HG03571 (cell line): ENCODE data around the gene CNOT11.
"Not testable (repeated sequence)": the region's sequence is repeated elsewhere in the genome, so short reads cannot be mapped to it uniquely, and the experiment has no call there.

Experiments
- ATAC-seq: cut with Tn5 transposase; IDR thresholded peaks from one replicate; pipeline ENCODE4 v1.9.1; 2021; ENCODE audit not compliant: unreplicated experiment

Gene CNOT11

DNA sequence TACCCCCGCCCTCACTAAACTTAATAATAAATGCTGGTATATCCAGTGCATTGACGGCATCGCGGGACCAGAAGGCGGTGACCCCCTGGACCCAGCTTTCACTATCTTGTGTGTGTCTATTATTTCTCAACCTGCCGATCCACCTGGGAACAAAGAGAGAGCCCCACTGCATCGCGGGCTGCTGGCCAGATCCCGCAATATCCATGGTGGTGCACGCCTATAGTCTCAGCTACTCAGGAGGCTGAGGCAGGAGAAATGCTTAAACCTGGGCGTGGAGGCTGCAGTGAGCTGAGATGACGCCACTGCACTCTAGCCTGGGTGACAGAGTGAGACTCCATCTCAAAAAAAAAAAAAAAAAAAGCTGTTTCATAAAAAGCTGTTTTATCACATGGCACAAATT is 7.8 kb upstream of the CNOT11 start:
- ATAC-seq: not testable (repeated sequence)

- not testable (repeated sequence) for ATAC-seq
These were observed 7.2 kb upstream of the CNOT11 start for GRCh38 chr2:101245468-101245867.

DNA sequence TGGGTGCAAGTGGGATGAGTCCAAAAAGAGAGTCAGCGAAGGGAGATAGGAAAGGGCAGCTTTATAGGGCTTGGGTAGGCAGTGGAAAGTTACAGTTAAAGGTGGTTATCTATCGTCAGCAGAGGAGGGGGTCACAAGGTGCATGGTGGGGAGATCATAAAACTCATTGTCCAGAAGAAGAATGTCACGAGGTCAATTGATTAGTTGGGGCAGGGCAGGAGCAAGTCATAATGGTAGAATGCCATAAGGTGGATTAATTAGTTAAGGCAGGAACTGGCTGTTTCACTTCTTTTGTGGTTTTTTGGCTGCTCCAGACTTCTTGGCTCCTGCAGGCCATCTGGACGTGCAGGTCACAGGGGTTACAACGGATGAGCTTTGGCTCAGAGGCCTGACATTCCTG is 3.9 kb upstream of the CNOT11 start:
- not testable (repeated sequence) for ATAC-seq

DNA sequence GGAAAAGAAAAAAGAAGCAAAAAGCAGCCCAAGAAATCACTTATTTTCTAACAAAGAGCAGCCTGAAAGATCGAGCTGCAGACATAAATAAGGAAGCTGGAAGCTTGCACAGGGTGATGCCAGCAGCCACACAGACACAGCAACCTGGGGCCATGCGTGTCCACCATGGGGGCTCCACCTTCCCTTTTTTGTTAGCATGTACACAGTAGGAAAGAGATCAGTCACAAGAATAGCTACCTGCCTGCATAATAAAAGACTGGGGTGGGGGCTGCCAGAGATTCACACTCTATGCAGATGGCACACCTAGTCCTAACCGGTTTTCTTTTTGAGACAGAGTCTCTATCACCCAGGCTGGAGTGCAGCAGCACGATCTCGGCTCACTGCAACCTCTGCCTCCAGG is 2.9 kb upstream of the CNOT11 start:
- no peak for ATAC-seq

DNA sequence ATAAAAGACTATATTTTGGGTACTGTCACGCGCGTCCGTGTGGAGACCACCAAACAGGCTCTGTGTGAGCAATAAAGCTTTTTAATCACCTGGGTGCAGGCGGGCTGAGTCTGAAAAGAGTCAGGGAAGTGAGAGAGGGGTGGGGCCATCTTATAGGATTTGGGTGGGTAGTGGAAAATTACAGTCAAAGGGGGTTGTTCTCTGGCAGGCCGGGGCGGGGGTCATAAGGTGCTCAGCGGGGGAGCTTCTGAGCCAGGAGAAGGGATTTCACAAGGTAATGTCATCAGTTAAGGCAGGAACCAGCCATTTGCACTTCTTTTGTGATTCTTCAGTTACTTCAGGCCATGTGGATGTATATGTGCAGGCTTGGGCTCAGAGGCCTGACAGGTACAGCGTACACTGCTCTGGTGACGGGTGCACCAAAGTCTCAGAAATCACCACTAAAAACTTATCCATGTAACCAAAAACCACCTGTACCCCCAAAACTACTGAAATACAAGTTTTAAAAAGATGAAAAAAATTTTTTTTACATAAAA is 1.4 kb upstream of the CNOT11 start:
- ATAC-seq: not testable (repeated sequence)

DNA sequence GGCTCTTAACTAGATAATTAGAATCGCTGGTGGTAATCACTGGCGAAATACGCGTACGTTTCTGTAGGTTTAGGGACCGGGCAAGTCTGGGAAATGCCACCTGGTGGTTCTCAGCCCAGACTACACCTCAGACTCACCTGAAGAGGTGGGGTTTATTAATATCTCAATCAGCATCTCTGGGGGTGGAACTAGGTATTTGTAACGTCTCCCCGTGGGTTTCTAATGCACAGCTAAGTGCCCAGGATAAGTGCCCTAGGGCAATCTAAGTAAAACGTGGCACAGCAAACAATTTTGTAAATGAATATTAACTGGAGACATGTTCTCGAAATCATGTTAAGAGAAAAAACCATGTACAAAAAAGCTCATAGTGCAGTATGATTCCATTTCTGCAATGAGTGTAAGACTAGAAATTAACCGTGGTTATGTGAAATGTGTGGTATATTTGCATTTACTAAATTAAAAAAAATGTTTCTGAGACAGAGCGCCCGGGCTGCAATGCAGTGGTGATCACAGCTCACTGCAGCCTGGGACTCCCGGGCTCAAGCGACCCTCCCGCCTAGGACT is 760 bp upstream of the CNOT11 start:
- peak; percentile 46 for ATAC-seq

DNA sequence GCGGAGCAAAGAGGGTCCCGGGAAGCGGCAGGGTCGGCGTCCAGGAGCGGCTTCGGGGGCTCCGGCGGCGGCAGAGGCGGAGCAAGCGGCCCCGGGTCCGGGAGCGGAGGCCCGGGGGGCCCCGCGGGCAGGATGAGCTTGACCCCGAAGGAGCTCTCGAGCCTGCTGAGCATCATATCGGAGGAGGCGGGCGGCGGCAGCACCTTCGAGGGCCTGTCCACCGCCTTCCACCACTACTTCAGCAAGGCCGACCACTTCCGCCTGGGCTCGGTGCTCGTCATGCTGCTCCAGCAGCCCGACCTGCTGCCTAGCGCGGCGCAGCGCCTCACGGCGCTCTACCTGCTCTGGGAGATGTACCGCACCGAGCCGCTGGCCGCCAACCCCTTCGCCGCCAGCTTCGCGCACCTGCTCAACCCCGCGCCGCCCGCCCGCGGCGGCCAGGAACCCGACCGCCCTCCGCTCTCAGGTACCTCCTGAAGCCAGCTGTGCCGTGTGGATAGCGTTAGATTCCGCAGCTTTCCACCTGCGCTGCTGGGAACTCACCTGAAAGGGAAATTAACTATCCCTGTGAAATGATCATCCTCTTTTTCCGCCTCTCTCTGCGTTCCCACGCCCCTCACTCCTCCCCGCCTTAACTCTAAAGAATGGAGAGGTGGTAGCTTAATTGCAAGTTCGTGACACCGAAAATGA is 472 bp downstream of the CNOT11 start:
- peak; percentile 49 for ATAC-seq

- no peak for ATAC-seq
These were observed 1.2 kb downstream of the CNOT11 start for GRCh38 chr2:101253703-101254450.

GRCh38 chr2:101255501-101255900 is 2.8 kb downstream of the CNOT11 start:
- ATAC-seq: no peak

GRCh38 chr2:101256316-101256715 is 3.6 kb downstream of the CNOT11 start:
- ATAC-seq: no peak

GRCh38 chr2:101258804-101259203 is 6.1 kb downstream of the CNOT11 start:
- no peak for ATAC-seq

DNA sequence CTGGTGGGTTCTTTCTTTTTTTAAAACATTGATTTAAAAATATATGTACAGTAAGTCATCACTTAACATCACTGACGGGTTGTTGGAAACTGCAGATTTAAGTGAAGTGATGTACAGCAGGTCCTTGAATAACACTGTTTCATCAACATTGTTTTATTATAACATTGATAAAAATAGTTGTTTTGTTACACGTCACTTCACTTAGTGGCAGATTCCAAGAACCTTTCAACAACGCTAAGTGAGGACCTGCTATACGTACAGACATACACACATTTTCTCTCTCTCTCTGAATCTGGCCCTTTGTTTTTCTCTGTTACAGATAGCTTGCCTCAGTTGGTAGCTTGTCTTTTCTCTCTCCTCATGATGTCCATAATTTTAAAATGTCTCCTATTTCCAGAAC is 9.5 kb downstream of the CNOT11 start:
- no peak for ATAC-seq

- no peak for ATAC-seq
These were observed 10.7 kb downstream of the CNOT11 start for GRCh38 chr2:101263377-101263800.

DNA sequence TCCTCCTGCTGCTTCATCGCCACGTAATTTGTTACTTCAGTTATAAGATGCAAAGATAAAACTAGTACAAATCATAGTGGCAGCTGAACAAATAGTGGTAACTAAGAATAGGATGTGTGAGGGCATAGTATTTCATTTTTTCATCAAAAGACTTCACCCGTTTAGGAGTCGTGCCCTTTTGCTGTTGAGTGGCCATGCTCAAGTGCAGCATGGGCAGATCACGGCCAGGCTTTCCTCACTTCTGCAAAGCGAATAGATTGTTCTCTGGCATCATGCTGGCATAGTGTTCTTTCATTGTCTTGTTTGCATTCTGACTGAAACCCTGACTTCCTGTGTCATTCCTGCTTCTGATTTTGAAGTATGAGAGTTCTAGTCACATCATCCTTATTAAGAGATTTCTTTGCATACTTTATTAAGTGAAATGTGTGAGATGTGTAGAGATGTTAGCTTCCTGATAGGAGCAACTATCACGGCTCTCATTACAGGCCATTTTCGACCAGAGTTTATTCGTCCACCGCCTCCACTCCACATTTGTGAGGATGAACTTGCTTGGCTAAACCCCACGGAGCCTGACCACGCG is 11.8 kb downstream of the CNOT11 start:
- no peak for ATAC-seq

DNA sequence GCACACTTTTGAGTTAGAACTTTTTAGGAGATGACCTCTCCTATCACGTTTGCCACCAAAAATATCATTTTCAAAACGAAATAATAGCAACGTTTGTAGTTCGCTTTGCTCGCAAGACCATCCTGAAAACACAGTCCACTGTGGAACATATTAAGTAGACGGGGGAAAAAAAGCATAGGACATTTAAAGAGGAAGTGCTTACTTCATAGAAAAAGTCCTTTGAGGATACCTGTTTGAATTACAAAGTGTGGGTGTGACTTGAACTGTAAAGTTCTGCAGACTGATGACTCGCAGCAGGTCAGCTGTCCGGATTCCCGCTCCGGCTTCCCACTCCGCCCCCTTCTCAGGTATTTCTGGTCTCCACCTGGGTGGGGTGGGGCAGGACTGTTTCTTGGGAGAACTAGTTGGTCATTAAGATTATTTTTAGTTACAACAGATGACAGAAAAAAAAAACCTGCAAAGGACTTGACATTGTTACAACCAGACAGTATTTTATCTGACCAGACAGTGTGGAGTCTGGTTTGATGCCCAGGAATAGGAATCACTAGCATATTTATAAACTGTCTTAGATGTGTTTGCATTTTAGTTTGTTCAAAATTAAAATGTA is 13.3 kb downstream of the CNOT11 start:
- ATAC-seq: no peak

GRCh38 chr2:101267671-101268656 is 15.3 kb downstream of the CNOT11 start:
- ATAC-seq: peak; percentile 53

GRCh38 chr2:101270700-101271259 is 18.1 kb downstream of the CNOT11 start:
- no peak for ATAC-seq

- peak; percentile 89 for ATAC-seq
These were observed 19.5 kb downstream of the CNOT11 start for GRCh38 chr2:101272045-101272784.

- ATAC-seq: no peak
These were observed 20.4 kb downstream of the CNOT11 start for GRCh38 chr2:101273056-101273455.
